ENCODE data around the gene CSF3R.

DNA sequence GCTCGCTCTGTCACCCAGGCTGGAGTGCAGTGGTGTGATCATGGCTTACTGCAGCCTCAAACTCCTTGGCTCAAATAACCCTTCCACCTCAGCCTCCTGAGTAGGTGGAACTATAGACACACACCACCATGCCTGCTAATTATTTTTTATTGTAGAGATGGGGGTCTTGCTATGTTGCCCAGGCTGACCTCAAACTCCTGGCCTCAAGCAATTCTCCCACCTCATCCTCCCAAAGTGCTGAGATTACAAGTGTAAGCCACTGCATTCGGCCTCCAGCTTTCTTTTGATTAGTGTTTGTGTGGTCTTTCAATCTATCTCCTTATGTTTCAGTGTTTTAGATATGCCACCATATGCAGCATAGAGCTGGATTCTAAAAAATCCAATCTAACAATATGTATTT lies 19.9 kb upstream of the CSF3R start:
- no peak for TF ChIP-seq POLR2A (IDR thresholded peaks at IDR 0.05)
- TF ChIP-seq, protein P1, sequence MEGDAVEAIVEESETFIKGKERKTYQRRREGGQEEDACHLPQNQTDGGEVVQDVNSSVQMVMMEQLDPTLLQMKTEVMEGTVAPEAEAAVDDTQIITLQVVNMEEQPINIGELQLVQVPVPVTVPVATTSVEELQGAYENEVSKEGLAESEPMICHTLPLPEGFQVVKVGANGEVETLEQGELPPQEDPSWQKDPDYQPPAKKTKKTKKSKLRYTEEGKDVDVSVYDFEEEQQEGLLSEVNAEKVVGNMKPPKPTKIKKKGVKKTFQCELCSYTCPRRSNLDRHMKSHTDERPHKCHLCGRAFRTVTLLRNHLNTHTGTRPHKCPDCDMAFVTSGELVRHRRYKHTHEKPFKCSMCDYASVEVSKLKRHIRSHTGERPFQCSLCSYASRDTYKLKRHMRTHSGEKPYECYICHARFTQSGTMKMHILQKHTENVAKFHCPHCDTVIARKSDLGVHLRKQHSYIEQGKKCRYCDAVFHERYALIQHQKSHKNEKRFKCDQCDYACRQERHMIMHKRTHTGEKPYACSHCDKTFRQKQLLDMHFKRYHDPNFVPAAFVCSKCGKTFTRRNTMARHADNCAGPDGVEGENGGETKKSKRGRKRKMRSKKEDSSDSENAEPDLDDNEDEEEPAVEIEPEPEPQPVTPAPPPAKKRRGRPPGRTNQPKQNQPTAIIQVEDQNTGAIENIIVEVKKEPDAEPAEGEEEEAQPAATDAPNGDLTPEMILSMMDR (IDR thresholded peaks at IDR 0.05): no peak

Measured in adrenal gland (tissue), 5 donors.